ENCODE data around the gene ECSIT.
"Not testable (repeated sequence)": the region's sequence is repeated elsewhere in the genome, so short reads cannot be mapped to it uniquely, and the experiment has no call there.

Gene ECSIT, protein sequence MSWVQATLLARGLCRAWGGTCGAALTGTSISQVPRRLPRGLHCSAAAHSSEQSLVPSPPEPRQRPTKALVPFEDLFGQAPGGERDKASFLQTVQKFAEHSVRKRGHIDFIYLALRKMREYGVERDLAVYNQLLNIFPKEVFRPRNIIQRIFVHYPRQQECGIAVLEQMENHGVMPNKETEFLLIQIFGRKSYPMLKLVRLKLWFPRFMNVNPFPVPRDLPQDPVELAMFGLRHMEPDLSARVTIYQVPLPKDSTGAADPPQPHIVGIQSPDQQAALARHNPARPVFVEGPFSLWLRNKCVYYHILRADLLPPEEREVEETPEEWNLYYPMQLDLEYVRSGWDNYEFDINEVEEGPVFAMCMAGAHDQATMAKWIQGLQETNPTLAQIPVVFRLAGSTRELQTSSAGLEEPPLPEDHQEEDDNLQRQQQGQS

DNA sequence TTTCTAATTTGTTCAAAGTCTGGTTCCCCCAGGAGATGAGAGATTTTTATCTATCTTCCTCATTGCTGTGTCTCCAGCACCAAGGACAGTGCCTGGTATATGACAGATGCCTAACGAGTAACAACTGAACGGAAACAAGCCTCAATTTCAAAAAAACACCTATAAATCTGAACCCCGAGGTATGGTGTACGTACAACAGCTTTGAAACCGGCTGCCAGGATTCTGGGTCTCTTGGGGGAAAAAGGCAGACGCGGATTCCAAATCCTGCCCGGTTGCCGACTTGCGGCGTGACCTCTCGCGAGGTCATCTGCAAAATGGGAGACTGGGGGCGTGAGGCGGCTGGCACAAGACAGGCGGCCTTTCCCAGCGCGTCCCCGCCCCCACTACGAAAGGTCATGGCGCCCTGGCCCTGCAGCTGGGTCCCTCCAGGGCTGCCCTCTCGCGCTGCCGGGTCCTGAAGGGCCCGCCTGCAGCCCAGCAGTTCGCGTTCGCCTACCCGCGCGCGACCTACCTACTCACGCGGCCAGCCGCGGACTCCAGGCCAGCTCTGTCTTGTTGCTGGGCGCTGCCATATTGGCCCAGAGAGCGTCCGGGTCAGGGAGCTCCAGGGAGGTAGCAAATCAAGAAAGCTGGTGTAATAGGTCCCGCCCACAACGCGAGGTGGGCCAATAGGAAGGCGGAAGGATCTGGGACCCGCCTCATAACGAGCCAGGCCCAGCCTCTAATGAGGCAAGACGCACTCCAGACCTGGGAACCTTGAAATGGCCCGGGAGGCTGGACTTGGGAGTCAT, at the start of gene ECSIT:
ECSIT (minus strand) TSS at position 584 of the 791 bp plus-strand sequence. CDS start 9,964 bp downstream, outside the sequence.
- peak; percentile 97 for DNase-seq (ENCODE audit: low spot score)

DNA sequence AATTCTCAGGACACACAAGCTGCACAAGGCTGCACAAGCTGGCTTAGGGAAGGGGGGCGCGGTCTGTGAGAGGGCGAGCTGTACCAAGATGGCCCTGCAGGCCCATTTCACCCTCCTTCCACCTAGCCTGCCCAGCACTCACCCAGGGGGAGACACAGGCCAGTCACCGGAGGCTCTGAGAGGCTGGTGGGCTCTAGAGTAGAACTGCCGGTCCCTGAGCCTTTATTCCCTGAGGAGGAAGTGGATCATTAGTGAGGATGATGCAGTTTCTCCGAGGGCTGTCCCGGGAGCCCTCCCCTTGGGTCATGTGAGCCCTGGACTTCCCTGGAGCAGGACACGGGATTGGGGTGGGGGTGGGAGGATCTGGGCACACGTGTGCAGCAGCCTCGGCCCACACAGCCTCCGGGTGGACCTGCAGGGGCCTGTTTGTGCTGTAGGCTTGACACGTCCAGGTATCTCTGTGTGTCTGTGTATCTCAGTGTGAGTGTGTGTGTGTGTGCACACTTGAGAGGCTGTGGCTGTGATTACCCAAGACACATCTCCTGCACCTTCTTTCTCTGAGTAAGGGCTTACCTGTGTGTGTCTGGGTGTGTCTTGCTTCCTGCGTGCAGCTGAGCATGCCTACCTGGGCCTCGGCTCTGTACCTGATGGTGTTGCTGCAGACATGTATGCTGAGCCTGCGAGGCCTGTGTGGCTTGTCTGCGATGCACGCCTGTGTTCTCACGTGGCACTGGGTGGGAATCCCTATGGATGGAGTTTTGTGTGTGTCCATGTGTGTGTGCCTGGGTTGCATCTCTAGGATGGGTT, 48.7 kb upstream of the ECSIT start, which contains the start of gene ACP5:
ACP5 (minus strand) TSS at position 195 of the 807 bp plus-strand sequence. CDS start 328 bp downstream, outside the sequence.
- DNase-seq (ENCODE audit: low spot score) = no peak

DNA sequence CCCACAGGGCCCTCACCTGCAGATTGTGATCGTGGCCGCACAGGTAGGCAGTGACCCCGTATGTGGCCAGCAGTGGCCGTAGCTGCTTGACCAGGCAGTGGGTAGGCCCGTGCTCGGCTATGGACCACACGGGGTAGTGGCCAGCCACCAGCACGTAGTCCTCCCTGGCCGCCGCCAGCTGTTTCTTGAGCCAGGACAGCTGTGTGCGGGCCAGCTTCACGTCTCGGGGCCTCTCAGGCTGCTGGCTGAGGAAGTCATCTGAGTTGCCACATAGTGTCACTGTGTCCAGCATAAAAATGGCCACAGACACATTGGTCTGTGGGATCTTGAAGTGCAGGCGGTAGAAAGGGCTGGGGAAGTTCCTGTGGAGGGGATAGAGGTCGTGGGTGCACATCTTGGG, 47.3 kb upstream of the ECSIT start:
- DNase-seq (ENCODE audit: low spot score) = no peak

DNA sequence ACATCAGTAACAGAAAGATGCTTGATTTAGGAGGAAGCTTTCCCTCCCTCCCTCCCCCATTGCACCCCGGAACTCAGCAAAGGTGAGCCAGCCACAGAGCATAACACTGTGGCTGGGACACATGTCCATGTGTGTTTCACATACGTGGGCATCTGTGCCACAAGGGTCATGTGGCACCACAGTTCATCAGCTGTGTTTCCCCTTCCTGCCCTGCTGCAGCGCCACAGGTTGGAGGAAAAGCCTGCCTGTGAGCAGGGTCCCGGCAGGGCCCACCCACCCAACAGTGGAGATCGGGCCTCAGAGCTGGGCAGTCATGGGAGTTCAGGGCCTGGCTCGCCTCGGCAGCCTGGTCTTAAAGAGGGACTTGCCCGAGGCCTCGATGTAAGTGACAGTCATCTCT, 45.8 kb upstream of the ECSIT start:
- no peak for DNase-seq (ENCODE audit: low spot score)

DNA sequence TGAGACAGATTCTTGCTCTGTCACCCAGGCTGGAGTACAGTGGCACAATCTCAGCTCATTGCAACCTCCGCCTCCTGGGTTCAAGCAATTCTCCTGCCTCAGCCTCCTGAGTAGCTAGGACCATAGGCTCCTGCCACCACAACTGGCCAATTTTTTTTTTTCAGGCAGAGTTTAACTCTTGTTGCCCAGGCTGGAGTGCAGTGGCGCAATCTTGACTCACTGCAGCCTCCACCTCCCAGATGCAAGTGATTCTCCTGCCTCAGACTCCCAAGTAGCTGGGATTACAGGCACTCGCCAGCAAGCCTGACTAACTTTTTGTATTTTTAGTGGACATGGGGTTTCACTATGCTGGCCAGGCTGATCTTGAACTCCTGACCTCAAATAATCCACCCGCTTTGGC, 44.8 kb upstream of the ECSIT start:
- DNase-seq (ENCODE audit: low spot score) = not testable (repeated sequence)

DNA sequence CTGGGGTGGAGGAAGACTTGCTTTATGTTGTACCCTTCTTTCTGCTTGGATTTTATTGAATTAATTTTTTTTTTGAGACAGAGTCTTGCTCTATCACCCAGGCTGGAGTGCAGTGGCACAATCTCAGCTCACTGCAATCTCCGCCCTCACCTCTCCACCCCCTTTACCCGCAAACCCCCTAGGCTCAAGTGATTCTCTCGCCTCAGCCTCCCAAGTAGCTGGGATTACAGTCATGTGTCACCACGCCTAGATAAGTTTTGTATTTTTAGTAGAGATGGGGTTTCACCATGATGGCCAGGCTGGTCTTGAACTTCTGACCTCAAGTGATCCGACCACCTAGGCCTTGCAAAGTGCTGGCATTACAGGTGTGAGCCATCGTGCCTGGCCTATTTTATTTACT, 44.4 kb upstream of the ECSIT start:
- not testable (repeated sequence) for DNase-seq (ENCODE audit: low spot score)

DNA sequence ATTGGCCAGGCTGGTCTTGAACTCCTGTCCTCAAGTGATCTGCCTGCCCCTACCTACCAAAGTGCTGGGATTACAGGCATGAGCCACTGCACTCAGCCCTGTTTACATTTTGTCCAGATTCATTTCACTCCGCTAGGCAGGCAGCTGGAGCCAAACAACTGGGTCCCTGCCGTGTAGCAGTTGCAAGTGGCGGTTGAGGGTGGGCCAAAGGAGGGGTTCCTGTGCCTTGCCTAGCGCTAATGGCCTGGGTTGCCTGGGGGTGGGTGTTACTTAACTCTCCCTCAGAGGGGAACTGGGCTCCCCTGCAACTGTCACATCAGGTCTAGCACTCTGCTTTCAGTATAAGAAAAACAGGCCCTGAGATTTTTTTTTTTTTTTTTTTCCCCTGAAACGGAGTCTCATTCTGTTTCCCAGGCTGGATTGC, 41.1 kb upstream of the ECSIT start:
- no peak for DNase-seq (ENCODE audit: low spot score)

DNA sequence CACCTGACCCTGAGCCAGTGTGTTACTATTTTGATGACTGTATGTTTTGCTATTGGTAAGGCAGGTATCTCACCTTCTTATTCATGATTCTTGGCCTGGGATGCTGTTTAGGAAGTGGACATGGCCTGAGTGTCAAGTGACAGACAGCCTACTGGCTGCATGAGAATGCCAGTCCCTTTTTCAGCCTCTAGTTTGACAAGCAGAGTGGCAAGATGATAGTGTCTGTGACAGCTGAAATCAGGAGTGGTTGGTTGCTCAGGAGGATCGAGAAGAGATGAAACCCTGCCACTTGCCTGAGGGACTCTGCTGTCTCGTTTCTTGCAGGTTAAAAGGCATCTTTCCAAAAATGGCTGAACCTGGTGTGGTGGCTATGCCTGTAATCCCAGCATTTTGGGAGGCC, 37.2 kb upstream of the ECSIT start:
- no peak for DNase-seq (ENCODE audit: low spot score)

DNA sequence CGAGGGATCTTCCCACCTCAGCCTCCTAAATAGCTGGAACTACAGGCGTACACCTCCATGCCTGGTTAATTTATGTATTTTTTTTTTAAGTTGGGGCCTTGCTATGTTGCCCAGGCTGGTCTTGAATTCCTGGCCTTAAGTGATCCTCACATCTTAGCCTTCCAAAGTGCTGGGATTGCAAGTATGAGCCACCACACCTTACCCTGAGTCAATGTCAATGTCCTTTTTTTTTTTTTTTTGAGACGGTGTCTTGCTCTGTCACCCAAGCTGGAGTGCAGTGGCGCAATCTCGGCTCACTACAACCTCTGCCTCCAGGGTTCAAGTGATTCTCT, 36.7 kb upstream of the ECSIT start:
- not testable (repeated sequence) for DNase-seq (ENCODE audit: low spot score)

DNA sequence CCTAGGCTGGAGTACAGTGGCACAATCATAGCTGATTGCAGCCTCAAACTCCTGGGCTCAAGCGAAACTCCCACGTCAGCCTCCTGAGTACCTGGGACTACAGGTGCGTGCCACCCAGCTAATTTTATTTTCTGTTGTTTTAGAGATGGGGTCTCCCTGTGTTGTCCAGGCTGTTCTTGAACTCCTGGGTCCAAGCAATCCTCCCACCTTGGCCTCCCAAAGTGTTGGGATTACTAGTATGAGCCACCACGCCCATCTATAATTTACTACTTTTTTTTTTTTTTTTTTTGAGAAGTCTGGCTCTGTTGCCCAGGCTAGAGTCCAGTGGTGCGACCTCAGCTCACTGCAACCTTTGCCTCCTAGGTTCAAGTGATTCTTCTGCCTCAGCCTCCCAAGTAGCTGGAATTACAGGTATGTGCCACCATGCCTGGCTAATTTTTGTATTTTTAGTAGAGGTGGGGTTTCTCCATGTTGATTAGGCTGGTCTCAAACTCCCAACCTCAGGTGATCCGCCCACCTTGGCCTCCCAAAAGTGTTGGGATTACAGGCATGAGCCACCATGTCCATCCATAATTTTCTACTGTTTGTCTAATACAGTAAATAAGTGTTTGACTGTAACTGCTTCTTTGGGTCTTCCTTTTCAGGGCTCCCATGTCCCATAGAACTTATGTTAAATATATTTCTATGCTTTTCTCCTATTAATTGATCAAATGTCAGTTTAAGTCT, 35.3 kb upstream of the ECSIT start:
- DNase-seq (ENCODE audit: low spot score) = not testable (repeated sequence)

DNA sequence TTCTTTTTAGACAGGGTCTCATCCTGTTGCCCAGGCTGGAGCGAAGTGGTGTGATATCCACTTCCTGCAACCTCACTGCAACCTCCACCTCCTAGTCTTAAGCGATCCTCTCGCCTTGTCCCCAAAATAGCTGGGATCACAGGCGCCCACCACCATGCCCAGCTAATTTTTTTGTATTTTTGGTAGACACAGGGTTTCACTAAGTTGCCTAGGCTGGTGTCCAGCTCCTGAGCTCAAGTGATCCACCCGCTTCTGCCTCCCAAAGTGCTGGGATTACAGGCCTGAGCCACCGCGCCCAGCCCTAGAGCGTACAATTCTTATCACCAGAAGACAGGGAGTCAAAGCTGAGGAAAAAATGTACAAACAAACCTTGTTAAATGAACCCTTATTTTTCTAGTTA, 34.6 kb upstream of the ECSIT start:
- no peak for DNase-seq (ENCODE audit: low spot score)

DNA sequence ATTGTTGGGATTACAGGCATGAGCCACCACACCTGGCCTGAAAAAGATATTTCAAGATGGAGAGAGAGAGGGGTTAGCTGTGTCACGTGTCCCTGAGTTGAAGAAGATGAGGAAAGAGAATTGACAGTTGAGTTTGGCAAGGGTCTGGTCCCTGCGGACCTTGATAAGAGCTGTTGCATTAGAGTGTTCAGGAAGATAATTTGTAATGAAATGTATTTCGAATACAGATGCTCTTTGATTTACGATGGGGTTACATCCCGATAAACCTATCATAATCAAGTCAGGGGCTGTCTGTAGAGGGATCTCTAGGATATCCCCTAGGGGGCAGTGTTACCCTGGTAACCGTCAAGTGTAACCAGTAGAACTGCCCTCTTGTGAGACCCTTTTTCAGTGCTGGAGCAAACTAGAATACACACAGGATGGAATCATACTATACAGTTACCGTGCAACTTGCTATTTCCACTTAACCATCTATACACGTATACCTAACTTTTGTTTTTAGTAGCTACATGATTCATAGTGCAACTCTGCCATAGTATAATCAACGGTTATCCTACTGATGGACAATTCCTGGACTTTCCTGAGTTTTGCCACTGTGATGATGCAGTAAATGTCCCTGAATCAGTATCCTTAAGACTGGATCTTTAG, 31.6 kb upstream of the ECSIT start:
- peak; percentile 66 for DNase-seq (ENCODE audit: low spot score)

DNA sequence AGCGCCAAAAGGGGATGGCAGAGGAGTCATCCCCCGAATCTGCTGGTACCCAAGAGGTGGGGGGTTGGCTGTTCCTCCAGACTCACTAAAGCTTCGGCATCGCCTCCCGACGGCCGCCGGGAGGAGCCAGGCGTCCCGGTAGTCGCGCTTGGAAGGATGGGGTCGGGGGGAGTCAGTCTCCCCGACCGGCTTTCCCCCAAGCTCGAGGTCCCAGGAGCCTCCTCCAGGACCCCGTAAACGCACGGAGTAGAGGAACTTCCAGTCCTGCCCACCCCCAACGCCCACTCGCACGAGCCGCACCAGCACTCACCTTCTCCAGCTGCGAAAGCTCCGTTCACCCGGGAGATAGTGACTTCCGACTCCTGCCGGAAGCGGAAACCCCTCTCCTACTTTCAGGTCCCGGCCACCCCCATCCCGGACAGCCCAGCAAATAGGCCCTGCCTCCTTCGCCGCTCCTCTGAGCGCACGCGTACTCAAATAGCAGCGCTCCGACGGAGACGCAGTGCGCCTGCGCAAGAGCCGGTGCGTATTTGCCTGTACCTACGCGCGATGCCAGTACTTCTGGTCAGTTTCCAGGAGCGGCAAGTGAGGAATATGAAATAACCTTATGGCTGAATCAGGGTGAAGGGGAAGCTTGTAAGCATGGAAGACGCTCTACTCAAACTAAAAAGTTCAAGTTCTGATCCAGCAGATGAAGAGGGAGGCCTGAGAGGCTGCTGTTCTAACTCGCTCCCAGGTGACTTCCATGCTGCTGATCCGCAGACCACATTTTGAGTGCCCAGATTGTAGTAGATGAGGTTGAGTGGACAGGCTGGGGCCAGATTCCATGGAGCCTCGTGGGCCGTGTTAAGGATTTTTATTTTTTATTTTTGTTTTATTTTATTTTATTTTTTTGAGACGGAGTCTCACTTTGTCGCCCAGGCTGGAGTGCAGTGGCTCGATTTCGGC, 30.2 kb upstream of the ECSIT start, which contains the start of gene ELOF1:
ELOF1 (minus strand) TSS at position 350 of the 948 bp plus-strand sequence. CDS start 4,883 bp downstream, outside the sequence.
- peak; percentile 98 for DNase-seq (ENCODE audit: low spot score)

DNA sequence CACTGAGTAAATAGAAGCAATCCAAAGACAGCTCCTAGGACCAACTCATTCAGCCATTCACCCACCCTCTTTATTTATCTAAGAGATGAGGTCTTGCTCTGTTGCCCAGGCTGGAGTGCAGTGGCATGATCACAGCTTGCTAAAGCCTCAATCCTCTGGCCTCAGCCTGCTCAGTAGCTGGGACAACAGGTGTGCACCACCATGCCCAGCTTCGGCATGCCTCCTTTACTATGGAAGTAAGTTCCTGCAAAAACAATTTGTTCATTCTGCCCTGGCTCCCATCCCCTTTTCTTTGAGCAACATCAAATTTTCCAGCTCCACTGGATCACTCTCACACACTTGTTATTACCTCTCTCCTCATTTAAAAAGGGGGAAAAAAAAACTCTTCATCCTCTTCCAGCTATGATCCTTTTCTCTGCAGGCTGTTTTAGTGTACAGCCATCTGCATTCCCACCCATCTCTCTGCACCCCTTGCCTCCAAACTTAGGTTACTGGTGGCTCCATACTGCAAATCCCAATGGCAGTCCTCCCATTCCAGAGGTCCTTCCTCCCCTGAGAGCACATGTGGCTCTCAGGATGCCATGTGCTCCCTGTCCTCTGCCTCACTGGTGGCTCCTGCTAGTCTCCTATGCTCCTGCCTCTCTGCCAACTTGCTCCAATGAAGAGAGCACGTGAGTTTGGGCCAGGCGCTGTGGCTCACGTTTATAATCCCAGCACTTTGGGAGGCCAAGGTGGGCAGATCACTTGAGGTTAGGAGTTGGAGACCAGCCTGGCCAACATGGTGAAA, 27.9 kb upstream of the ECSIT start:
- DNase-seq (ENCODE audit: low spot score) = no peak

DNA sequence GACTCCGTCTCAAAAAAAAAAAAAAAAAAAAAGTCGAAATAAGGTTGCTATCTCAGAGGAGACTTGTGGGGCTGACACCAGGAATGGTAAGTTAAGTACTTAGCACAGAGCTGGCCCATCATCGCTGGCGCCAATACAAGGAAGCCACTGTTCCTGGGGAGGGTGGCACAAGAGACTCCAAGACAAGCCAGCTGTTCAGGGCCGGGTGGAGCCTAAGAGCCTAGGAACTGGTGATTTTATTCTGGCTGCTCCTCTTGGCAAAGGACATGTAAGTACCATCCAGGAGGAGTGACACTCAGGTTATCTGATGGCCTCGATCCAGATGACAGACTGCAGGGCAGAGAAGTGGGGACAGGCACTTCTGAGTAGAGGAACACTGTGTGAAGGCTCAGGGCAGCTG, 26.3 kb upstream of the ECSIT start:
- DNase-seq (ENCODE audit: low spot score) = no peak

DNA sequence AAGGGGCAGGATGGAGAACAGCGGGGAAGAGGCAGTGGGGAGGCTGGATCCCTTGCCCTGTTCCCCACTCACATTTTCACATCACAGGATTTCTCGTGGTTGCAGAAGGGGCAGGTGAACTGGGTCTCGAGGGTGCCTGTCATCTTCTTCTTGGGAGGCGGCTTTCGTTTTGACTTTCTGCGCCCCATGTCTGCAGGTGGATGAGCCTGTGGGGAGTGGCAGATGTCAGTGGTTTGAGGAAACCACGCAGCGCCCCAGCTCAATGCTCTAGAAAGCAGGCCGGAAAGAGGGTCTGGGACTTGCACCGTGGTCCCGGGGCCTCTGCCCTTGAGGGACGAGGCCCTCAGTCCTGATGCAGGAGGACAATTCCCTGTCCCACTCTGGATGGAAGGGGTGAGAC, 25.2 kb upstream of the ECSIT start:
- DNase-seq (ENCODE audit: low spot score) = no peak

DNA sequence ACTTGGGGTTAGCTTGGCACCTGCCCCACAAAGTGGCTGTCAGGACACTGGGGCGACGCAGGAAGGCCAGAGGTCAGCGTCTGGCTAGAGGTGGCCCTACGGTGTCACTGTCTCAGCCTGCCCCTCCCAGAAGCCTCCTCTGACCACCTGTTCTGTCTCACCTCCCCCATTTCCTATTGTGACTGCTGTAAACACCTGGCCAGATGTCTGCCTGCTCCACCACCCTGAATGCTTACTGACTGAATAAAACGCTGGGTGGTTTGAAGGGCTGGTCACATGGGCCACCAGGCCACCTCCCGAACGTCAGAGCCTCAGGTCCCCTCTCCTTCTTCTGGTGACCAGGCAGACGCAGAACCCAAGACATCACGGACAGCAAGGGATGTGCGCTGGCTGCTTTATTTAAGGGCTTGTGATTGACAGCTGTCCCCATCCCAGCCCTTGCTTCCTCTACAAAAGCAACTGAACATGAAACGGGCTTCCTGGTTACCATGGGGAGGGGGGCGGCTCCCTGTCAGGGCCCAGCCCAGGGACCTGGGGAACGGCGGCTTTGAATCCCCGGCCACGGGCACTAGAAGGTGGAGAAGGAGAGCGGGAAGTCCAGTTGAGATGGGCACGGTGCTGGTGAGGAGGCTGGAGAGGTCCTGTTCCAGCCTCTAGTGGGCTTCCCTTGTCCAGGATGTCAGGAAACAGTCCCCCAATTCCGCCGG, 23.9 kb upstream of the ECSIT start:
- DNase-seq (ENCODE audit: low spot score) = no peak

DNA sequence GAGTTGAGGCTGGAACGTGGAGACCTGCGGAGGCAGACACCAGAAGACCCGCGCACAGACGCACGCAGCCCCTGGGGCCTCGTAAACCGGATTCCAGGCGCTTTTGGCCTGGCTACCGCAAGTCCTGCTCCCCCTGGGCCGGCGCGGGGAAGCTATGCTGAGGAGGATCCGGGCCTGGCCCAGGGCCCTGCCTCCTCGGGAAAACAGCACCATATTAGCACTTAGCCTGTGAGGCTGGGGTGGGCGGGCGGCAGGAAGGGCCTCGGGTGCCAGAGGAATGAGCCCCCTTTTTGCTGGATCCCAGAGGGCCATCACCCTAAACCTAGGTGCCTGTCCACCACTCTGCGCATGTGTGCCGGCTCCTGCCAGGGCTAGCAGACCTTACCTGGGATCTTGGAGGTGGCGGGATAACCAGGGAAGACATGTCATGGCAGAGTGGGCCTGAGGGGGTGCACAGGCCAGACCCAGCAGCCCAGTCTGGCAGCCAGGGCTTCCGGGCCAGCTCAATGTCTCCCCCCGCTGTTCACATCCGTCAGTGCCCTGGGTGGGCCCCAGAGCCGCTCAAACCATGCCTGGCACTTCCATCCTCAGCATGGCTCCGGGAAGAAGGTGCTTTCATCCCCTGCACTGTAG, 22.8 kb upstream of the ECSIT start:
- DNase-seq (ENCODE audit: low spot score) = no peak

Measured in LoVo (cell line).